GM12873 (cell line): ENCODE measurements around the gene ZNF723.

ENCODE experiments used
- CTCF ChIP-seq: IDR thresholded peaks from 2 replicates; pipeline ENCODE4 v1.5.1; 2012; ENCODE audit warnings: low read depth, mild to moderate bottlenecking, moderate library complexity, low read length, control low read depth; ENCODE audit not compliant: insufficient read depth; ENCODE audit errors: missing control alignments

The ZNF723 gene

GRCh38 chr19:22882797-22883196, 50.7 kb downstream of the ZNF723 start:
- peak; percentile 24 for TF ChIP-seq CTCF

GRCh38 chr19:22893855-22894270, 61.8 kb downstream of the ZNF723 start:
- TF ChIP-seq CTCF = peak; percentile 15

- no peak for TF ChIP-seq CTCF
Observed at GRCh38 chr19:22901431-22902130, 69.5 kb downstream of the ZNF723 start.
